PFSK-1 (cell line): ENCODE results near the gene GMDS.

Source experiments
- FOXP2 ChIP-seq: optimal IDR thresholded peaks from 2 replicates; pipeline ENCODE3; 2011; ENCODE audit warnings: borderline replicate concordance, control low read depth, inconsistent platforms; ENCODE audit not compliant: insufficient read depth; ENCODE audit errors: extremely low read length, extremely low read depth
- POLR2AphosphoS5 ChIP-seq: IDR thresholded peaks from 2 replicates; pipeline ENCODE4 v1.6.1; 2012; ENCODE audit warnings: low read depth, mild to moderate bottlenecking, control low read depth, low read length, moderate library complexity
- REST ChIP-seq, 2 experiments: IDR thresholded peaks; 2 replicates each; pipeline versions ENCODE4 v1.6.1 to v1.8.0; 2011 to 2012; ENCODE audit warnings: low read depth in 2 of 2, low read length in 2 of 2, control low read depth in 1 of 2, inconsistent platforms in 1 of 2, mild to moderate bottlenecking in 1 of 2, moderate library complexity in 1 of 2; ENCODE audit not compliant: insufficient read depth in 1 of 2
- SIN3A ChIP-seq: IDR thresholded peaks from 2 replicates; pipeline ENCODE4 v1.6.1; 2012; ENCODE audit warnings: mild to moderate bottlenecking, low read length, moderate library complexity, borderline replicate concordance; ENCODE audit not compliant: insufficient read depth
- TAF1 ChIP-seq: IDR thresholded peaks from 2 replicates; pipeline ENCODE4 v1.6.1; 2012; ENCODE audit warnings: low read length, control low read depth, borderline replicate concordance; ENCODE audit not compliant: insufficient read depth

Gene GMDS

GRCh38 chr6:1846611-1847010 lies 398.8 kb downstream of the GMDS start:
- TF ChIP-seq FOXP2, result no peak
- no peak for TF ChIP-seq POLR2AphosphoS5

GRCh38 chr6:1842334-1842733 lies 403.1 kb downstream of the GMDS start:
- TF ChIP-seq TAF1 (no peak), SIN3A (no peak), POLR2AphosphoS5 (no peak), FOXP2 (no peak), REST (IDR thresholded peaks at IDR 0.05; ENCODE audit: insufficient read depth in 1 of 2, low read depth in 2 of 2, low read length in 2 of 2) (no peak)

GRCh38 chr6:1841136-1841535 lies 404.3 kb downstream of the GMDS start:
- TF ChIP-seq REST (IDR thresholded peaks at IDR 0.05; ENCODE audit: insufficient read depth in 1 of 2, low read depth in 2 of 2, low read length in 2 of 2) (no peak), SIN3A (no peak), FOXP2 (no peak), TAF1 (no peak), POLR2AphosphoS5 (no peak)

- TF ChIP-seq REST (IDR thresholded peaks at IDR 0.05; ENCODE audit: insufficient read depth in 1 of 2, low read depth in 2 of 2, low read length in 2 of 2), result no peak
- no peak for TF ChIP-seq POLR2AphosphoS5
- TF ChIP-seq TAF1, result no peak
- no peak for TF ChIP-seq SIN3A
- no peak for TF ChIP-seq FOXP2
These were observed 404.8 kb downstream of the GMDS start for GRCh38 chr6:1840491-1841121.

GRCh38 chr6:1839361-1839760 lies 406.0 kb downstream of the GMDS start:
- TF ChIP-seq FOXP2 (no peak), TAF1 (no peak), REST (IDR thresholded peaks at IDR 0.05; ENCODE audit: insufficient read depth in 1 of 2, low read depth in 2 of 2, low read length in 2 of 2) (no peak), SIN3A (no peak), POLR2AphosphoS5 (no peak)
